Measurements from ENCODE around the gene HLA-DQA1.

DNA sequence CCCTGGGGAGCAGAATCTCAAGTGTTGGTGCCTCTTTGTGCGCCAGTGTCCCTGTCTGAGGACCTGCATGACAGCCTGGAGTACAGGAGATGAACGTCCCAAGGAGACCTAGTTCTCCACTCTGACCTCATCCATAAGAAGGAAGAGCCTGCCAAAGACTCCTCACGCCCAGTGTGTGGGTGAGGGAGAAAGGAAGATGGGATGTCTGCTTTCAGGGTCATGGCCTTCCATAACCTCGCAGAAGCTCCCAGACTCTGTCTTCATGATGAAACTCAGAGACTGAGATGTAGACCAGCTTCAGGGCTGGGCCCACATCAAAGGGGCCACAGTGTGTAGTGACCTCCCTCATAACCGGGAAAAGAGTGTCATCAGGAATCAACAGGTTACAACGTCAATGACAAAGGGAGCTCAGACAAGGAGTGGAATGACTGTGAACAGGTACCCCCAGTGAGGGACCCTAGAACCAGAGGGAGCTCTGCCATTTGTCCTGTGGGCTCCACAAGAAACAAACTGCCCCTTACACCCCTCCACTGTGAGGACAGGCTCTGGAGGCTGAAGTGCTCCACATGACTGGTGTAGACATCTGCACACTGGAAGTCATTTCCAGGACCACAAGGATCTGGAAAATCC is 21.2 kb downstream of the HLA-DQA1 start:
- TF ChIP-seq, protein P1, sequence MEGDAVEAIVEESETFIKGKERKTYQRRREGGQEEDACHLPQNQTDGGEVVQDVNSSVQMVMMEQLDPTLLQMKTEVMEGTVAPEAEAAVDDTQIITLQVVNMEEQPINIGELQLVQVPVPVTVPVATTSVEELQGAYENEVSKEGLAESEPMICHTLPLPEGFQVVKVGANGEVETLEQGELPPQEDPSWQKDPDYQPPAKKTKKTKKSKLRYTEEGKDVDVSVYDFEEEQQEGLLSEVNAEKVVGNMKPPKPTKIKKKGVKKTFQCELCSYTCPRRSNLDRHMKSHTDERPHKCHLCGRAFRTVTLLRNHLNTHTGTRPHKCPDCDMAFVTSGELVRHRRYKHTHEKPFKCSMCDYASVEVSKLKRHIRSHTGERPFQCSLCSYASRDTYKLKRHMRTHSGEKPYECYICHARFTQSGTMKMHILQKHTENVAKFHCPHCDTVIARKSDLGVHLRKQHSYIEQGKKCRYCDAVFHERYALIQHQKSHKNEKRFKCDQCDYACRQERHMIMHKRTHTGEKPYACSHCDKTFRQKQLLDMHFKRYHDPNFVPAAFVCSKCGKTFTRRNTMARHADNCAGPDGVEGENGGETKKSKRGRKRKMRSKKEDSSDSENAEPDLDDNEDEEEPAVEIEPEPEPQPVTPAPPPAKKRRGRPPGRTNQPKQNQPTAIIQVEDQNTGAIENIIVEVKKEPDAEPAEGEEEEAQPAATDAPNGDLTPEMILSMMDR (conservative IDR thresholded peaks at IDR 0.05 in 1 of 2, IDR thresholded peaks at IDR 0.05 in 1 of 2; ENCODE audit: extremely low read depth in 1 of 2, insufficient read depth in 1 of 2, low read depth in 1 of 2, low read length in 2 of 2) = no peak
- no peak for TF ChIP-seq EZH2 (IDR thresholded peaks at IDR 0.05; ENCODE audit: borderline replicate concordance, low read length)

Data from mammary epithelial cell (primary cell).